Testis (tissue), 2 donors: Measurements from ENCODE around the gene ZFP57.

Source experiments
- CTCF ChIP-seq, 3 experiments: fragments of 450-650 bp in 2 of 3; fragments of 200-600 bp in 1 of 3; sonication (generic) in 1 of 3; IDR thresholded peaks; one replicate each; pipeline ENCODE4 v1.5.1; 2016 to 2019; ENCODE audit warnings: antibody characterized with exemption in 3 of 3, mild to moderate bottlenecking in 2 of 3, moderate library complexity in 1 of 3
- POLR2A ChIP-seq: fragments of 450-650 bp; IDR thresholded peaks from one replicate; pipeline ENCODE4 v1.6.1; 2017; ENCODE audit warnings: antibody characterized with exemption, mild to moderate bottlenecking, moderate library complexity

- TF ChIP-seq POLR2A: no peak
- no peak for TF ChIP-seq CTCF (IDR thresholded peaks at IDR 0.05)
These were observed 47.9 kb upstream of the ZFP57 start for GRCh38 chr6:29728875-29729270.
